Panc1 (cell line): Measurements from ENCODE around the gene SNTG2. TPM values are rescaled to one million over a fixed set of nuclear protein-coding genes. Genes with fewer than 3 reads are reported as not detected.

Experiments
- ATAC-seq: fragments of 200-7000 bp; cut with Tn5 transposase; 2 replicates; pipeline ENCODE4 v1.9.1; 2020; ENCODE audit warnings: mild to moderate bottlenecking, moderate library complexity
- BruUV-seq: library from RNA; stranded (reverse); fragments of 400-500 nt; replicated peaks from 2 replicates; lab custom pipeline; 2021; lab: Mats Ljungman, UMichigan
- CTCF ChIA-PET: fragments of 300-600 bp; sonication (Branson Sonifier 250); formaldehyde crosslinking; loops from one replicate; lab custom pipeline; 2022; ENCODE audit warnings: antibody characterized with exemption; lab: Charles Lee
- POLR2A ChIA-PET: fragments of 300-600 bp; sonication (Branson Sonifier 250); formaldehyde crosslinking; loops from one replicate; lab custom pipeline; 2022; ENCODE audit warnings: antibody characterized with exemption; lab: Charles Lee
- DNase-seq: peaks from one replicate; pipeline ENCODE4 v3.0.0-alpha.2; 2010; ENCODE audit warnings: low read depth, low spot score
- H3K27ac ChIP-seq: 2 replicates; pipeline ENCODE4 v1.5.1; 2011; ENCODE audit warnings: mild to moderate bottlenecking, low read length, inconsistent platforms
- H3K27me3 ChIP-seq: fragments of 200-500 bp; sonication (Bioruptor generic); 2 replicates; pipeline ENCODE4 v1.6.0; 2014; ENCODE audit warnings: low read length, inconsistent platforms; ENCODE audit not compliant: control insufficient read depth, insufficient read depth
- H3K36me3 ChIP-seq: fragments of 200-500 bp; sonication (Bioruptor generic); 2 replicates; pipeline ENCODE4 v1.5.1; 2014; ENCODE audit warnings: inconsistent platforms, mild to moderate bottlenecking, low read length, moderate library complexity; ENCODE audit not compliant: control insufficient read depth, insufficient read depth
- H3K4me1 ChIP-seq: 2 replicates; pipeline ENCODE4 v1.5.1; 2011; ENCODE audit warnings: inconsistent platforms, mild to moderate bottlenecking, low read length, moderate library complexity; ENCODE audit not compliant: control insufficient read depth, insufficient read depth
- H3K4me3 ChIP-seq, 2 experiments: 2 replicates each; pipeline ENCODE4 v1.5.1; 2011 to 2012; ENCODE audit warnings: low read depth in 2 of 2, low read length in 2 of 2, mild to moderate bottlenecking in 2 of 2, inconsistent platforms in 1 of 2, moderate library complexity in 1 of 2
- H3K9me3 ChIP-seq: fragments of 200-500 bp; sonication (Bioruptor generic); 2 replicates; pipeline ENCODE4 v1.5.1; 2014; ENCODE audit warnings: low read depth, mild to moderate bottlenecking, inconsistent platforms, low read length, moderate library complexity; ENCODE audit not compliant: control insufficient read depth, insufficient read depth
- POLR2AphosphoS5 ChIP-seq: IDR thresholded peaks from 2 replicates; pipeline ENCODE4 v1.6.1; 2012; ENCODE audit warnings: mild to moderate bottlenecking, low read depth, low read length, moderate library complexity
- REST ChIP-seq, 2 experiments: IDR thresholded peaks; 2 replicates each; pipeline ENCODE4 v1.6.1; 2011 to 2012; ENCODE audit warnings: low read depth in 2 of 2, control low read depth in 1 of 2, low read length in 1 of 2, mild to moderate bottlenecking in 1 of 2, moderate library complexity in 1 of 2; ENCODE audit not compliant: insufficient read depth in 1 of 2
- SIN3A ChIP-seq: IDR thresholded peaks from 2 replicates; pipeline ENCODE4 v1.6.1; 2012; ENCODE audit warnings: low read depth, mild to moderate bottlenecking, low read length, moderate library complexity, borderline replicate concordance; ENCODE audit not compliant: insufficient read depth
- TCF7L2 ChIP-seq: IDR thresholded peaks from 2 replicates; pipeline ENCODE4 v1.6.1; 2011; ENCODE audit warnings: mild to moderate bottlenecking, low read depth, low read length, inconsistent platforms
- in situ Hi-C: cut with HindIII; loops from 2 replicates; pipeline ENCODE4 v1.10.0; 2016; ENCODE audit warnings: low sequenced_read_pairs, low pct_unique_long_range_greater_than_20kb
- intact Hi-C: fragments of 100-400 bp; cut with micrococcal nuclease; formaldehyde crosslinking; loops from one replicate; pipeline ENCODE4 v1.10.0; 2022; ENCODE audit not compliant: unreplicated experiment
- total RNA-seq: library from RNA; stranded (reverse); gene quantifications from one replicate; pipeline ENCODE4 v1.2.1, GENCODE V29; 2021; ENCODE audit not compliant: unreplicated experiment
- TF ChIP-seq, protein P1 (sequence below): fragments of 450-650 bp; IDR thresholded peaks from 2 replicates; pipeline ENCODE4 v1.5.1; 2017; ENCODE audit warnings: mild to moderate bottlenecking

Gene SNTG2
- total RNA-seq, 1 experiment from 2014 or later: not detected

- H3K9me3 ChIP-seq: no peaks in the 10 kb centered on the region
- DNase-seq (no peak), ATAC-seq (no peak)
- H3K27ac ChIP-seq: no peak overlapping the region
- POLR2A ChIA-PET: no interaction called here
- no peaks in the 10 kb centered on the region for H3K36me3 ChIP-seq
- H3K27me3 ChIP-seq: no peaks in the 10 kb centered on the region
- CTCF ChIA-PET: no interaction called here
- peaks cover 4% of the 10 kb centered on the region; the same call in 1 of the 2 replicates for H3K4me1 ChIP-seq
- in situ Hi-C loops: no loop called here
- intact Hi-C loops: no loop called here
- no TSS peak for BruUV-seq
- TF ChIP-seq POLR2AphosphoS5: no peak
- no peak for TF ChIP-seq SIN3A
- TF ChIP-seq REST (IDR thresholded peaks at IDR 0.05; ENCODE audit: insufficient read depth in 1 of 2, low read depth in 2 of 2, low read length in 1 of 2): no peak
- TF ChIP-seq, protein P1, sequence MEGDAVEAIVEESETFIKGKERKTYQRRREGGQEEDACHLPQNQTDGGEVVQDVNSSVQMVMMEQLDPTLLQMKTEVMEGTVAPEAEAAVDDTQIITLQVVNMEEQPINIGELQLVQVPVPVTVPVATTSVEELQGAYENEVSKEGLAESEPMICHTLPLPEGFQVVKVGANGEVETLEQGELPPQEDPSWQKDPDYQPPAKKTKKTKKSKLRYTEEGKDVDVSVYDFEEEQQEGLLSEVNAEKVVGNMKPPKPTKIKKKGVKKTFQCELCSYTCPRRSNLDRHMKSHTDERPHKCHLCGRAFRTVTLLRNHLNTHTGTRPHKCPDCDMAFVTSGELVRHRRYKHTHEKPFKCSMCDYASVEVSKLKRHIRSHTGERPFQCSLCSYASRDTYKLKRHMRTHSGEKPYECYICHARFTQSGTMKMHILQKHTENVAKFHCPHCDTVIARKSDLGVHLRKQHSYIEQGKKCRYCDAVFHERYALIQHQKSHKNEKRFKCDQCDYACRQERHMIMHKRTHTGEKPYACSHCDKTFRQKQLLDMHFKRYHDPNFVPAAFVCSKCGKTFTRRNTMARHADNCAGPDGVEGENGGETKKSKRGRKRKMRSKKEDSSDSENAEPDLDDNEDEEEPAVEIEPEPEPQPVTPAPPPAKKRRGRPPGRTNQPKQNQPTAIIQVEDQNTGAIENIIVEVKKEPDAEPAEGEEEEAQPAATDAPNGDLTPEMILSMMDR: no peak
- no peak for TF ChIP-seq TCF7L2
- no peak overlapping the region for H3K4me3 ChIP-seq
These were observed 282.6 kb downstream of the SNTG2 start for GRCh38 chr2:1233281-1233680.

DNA sequence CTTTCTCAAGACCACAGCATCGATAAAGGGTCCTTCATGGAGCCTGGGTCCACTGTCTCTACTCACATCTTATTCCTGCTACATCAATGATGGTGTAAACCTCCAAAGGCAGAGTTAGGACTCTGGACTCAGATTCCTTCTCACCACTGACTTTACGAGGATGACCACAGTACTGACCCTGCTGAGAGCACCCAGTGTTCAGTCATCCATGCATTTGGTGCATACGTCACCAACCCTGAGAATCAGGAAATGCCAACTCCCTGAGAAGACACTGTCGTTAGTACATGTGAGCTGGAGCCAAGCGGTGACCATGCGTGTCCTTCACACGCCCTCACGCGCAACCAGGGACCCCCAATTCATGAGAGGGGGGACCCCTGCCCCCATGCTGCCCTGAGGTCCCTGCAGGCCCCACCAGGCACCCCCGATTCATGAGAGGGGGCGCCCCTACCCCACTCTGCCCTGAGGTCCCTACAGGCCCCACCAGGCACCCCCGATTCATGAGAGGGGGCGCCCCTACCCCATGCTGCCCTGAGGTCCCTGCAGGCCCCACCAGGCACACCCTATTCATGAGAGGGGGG lies 284.2 kb downstream of the SNTG2 start:
- H3K27ac ChIP-seq: no peak overlapping the region
- DNase-seq: no peak
- no peaks in the 10 kb centered on the region for H3K9me3 ChIP-seq
- BruUV-seq: no TSS peak
- intact Hi-C loops: no loop called here
- peaks cover 4% of the 10 kb centered on the region; the same call in 1 of the 2 replicates for H3K4me1 ChIP-seq
- CTCF ChIA-PET: no interaction called here
- ATAC-seq: peak; percentile 64
- POLR2A ChIA-PET: no interaction called here
- no peak for TF ChIP-seq REST (IDR thresholded peaks at IDR 0.05; ENCODE audit: insufficient read depth in 1 of 2, low read depth in 2 of 2, low read length in 1 of 2)
- TF ChIP-seq SIN3A: no peak
- no peak for TF ChIP-seq TCF7L2
- no peak for TF ChIP-seq POLR2AphosphoS5
- TF ChIP-seq, protein P1: no peak
- H3K36me3 ChIP-seq: no peaks in the 10 kb centered on the region
- H3K27me3 ChIP-seq: no peaks in the 10 kb centered on the region
- in situ Hi-C loops: no loop called here
- no peak overlapping the region for H3K4me3 ChIP-seq
